ENCODE data around the gene MACF1.

DNA sequence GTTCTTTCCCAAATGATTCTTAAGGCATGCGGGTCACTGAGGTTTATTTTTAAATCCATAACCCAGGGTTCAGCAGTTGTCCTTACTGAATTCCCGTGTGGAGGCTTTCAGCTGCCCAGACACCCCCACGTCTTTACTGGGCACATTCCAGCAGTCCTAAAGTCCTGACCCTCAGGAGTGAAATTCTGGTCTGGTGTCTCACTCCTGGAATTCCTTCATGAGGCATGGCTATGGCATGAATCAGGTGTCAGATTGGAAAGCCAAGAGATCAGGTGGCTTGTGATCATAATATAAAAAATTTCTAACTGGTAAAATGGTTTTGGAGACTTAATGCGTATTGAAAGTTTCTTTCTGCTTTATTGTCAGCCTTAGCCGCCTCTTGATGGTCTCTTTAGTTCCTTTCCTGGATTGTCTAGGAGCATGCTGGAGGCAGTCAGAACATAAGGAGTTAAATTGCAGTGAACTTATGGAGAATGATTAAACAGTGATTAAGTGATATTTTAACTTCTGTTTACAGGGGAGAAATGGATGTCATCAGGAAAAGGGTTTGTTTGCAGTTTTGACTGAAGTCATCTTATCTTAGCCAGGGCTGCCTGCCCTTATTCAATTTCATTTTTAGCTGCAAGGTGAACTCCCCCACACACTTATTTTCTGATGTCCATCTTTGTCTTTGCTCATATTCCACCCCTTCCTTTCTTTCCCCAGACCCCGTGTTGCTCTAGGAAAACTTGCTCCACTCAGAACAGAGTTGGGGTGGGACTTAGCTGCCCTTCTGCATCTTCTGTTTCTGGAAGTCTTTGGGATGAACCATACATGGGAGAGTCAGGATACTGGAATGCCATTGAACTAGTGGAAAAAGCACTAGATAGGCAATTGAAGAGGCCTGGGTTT is 25.7 kb upstream of the MACF1 start:
- TF ChIP-seq, protein P1, sequence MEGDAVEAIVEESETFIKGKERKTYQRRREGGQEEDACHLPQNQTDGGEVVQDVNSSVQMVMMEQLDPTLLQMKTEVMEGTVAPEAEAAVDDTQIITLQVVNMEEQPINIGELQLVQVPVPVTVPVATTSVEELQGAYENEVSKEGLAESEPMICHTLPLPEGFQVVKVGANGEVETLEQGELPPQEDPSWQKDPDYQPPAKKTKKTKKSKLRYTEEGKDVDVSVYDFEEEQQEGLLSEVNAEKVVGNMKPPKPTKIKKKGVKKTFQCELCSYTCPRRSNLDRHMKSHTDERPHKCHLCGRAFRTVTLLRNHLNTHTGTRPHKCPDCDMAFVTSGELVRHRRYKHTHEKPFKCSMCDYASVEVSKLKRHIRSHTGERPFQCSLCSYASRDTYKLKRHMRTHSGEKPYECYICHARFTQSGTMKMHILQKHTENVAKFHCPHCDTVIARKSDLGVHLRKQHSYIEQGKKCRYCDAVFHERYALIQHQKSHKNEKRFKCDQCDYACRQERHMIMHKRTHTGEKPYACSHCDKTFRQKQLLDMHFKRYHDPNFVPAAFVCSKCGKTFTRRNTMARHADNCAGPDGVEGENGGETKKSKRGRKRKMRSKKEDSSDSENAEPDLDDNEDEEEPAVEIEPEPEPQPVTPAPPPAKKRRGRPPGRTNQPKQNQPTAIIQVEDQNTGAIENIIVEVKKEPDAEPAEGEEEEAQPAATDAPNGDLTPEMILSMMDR (IDR thresholded peaks at IDR 0.05), result no peak
- TF ChIP-seq POLR2A (IDR thresholded peaks at IDR 0.05), result no peak

All from uterus (tissue), 2 donors.